ENCODE data around the gene SNAP23.
A peak's percentile ranks its signal among the peaks of the same experiment; 100 is the strongest.

Gene SNAP23

DNA sequence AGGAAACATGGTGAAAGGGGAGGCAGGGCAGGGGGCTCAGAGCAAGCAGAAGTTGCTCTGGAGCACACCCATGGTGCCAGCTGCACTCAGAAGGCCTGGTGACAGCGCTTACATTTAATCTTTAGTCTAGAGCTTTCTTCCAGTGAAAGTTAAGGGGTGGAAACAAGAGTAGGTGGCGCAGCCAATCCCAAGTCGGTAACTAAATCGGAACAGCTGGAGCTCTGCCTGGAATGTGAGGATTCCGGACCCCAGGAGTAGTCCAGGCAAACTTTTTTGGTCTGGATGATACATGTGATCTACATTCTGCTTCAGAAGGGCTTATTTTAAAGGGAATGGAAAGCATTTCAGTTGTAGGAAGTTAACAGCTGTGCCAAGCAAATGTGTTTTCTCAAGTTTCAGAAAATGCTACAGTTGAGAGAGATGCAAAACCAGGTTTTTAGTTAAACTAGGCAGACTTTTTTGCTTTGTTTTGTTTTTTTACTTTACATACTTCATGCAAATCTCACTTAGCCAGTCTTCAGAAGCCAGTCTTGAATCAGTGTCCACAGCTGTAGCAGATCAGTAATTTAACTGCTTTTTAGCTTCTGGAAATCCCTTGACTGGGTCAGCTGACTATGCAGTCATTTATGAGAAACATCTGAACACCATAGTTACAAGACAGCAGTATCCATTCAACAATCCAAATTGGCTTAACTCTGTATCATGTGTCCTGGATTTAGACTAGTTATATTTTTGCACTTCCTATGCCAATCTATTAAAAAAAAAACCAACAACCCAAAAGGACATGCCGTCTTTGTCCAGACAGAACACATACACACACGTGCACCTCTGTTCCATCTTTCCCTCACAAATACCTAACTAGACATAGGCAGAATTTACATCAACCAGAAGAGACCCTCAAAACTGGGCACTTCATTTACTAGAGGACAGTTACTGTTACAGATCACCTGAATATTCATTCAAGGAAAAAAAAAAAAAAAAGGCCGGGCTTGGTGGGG lies 37.7 kb upstream of the SNAP23 start:
- TF ChIP-seq, protein P1, sequence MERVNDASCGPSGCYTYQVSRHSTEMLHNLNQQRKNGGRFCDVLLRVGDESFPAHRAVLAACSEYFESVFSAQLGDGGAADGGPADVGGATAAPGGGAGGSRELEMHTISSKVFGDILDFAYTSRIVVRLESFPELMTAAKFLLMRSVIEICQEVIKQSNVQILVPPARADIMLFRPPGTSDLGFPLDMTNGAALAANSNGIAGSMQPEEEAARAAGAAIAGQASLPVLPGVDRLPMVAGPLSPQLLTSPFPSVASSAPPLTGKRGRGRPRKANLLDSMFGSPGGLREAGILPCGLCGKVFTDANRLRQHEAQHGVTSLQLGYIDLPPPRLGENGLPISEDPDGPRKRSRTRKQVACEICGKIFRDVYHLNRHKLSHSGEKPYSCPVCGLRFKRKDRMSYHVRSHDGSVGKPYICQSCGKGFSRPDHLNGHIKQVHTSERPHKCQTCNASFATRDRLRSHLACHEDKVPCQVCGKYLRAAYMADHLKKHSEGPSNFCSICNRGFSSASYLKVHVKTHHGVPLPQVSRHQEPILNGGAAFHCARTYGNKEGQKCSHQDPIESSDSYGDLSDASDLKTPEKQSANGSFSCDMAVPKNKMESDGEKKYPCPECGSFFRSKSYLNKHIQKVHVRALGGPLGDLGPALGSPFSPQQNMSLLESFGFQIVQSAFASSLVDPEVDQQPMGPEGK (CRISPR knock-in tag; IDR thresholded peaks at IDR 0.05; ENCODE audit: borderline replicate concordance): no peak
- TF ChIP-seq TCF4 (CRISPR knock-in tag; IDR thresholded peaks at IDR 0.05; ENCODE audit: borderline replicate concordance): 0 out of 2 replicates have a peak, but pooled peaks have one; percentile 21
- ATAC-seq: peak; percentile 95

DNA sequence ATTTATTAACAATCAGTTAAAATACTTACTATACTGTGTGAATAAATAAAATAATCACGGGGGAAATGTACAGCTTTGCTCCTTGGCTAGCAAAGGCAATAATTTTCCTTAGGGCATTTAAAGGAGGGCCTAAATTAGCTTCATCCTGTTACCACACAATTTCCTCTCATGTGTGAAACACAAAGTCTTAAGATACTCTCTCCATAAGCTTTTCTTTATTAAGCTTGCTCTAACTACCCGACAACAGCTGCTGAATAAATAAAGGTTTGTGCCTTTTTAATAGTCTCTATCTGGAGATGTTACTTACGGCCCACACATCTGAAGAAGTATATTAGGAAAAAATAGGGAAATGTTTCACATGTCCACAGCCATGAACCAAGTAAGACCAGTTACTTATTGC lies 34.2 kb upstream of the SNAP23 start:
- no peak for TF ChIP-seq ARNTL (CRISPR knock-in tag; IDR thresholded peaks at IDR 0.05; ENCODE audit: borderline replicate concordance, low read depth)
- TF ChIP-seq GLIS3 (CRISPR knock-in tag; IDR thresholded peaks at IDR 0.05): no peak
- no peak for TF ChIP-seq ZC3H10 (CRISPR knock-in tag; IDR thresholded peaks at IDR 0.05)
- no peak for TF ChIP-seq ZNF70 (CRISPR knock-in tag; IDR thresholded peaks at IDR 0.05)
- no peak for TF ChIP-seq ZFP30 (CRISPR knock-in tag; IDR thresholded peaks at IDR 0.05)
- TF ChIP-seq, protein P2, sequence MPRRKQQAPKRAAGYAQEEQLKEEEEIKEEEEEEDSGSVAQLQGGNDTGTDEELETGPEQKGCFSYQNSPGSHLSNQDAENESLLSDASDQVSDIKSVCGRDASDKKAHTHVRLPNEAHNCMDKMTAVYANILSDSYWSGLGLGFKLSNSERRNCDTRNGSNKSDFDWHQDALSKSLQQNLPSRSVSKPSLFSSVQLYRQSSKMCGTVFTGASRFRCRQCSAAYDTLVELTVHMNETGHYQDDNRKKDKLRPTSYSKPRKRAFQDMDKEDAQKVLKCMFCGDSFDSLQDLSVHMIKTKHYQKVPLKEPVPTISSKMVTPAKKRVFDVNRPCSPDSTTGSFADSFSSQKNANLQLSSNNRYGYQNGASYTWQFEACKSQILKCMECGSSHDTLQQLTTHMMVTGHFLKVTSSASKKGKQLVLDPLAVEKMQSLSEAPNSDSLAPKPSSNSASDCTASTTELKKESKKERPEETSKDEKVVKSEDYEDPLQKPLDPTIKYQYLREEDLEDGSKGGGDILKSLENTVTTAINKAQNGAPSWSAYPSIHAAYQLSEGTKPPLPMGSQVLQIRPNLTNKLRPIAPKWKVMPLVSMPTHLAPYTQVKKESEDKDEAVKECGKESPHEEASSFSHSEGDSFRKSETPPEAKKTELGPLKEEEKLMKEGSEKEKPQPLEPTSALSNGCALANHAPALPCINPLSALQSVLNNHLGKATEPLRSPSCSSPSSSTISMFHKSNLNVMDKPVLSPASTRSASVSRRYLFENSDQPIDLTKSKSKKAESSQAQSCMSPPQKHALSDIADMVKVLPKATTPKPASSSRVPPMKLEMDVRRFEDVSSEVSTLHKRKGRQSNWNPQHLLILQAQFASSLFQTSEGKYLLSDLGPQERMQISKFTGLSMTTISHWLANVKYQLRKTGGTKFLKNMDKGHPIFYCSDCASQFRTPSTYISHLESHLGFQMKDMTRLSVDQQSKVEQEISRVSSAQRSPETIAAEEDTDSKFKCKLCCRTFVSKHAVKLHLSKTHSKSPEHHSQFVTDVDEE (CRISPR knock-in tag; IDR thresholded peaks at IDR 0.05): no peak
- TF ChIP-seq PPARA (CRISPR knock-in tag; IDR thresholded peaks at IDR 0.05; ENCODE audit: borderline replicate concordance): no peak
- TF ChIP-seq, protein P1 (CRISPR knock-in tag; IDR thresholded peaks at IDR 0.05; ENCODE audit: borderline replicate concordance): no peak
- no peak for TF ChIP-seq SNAI2 (CRISPR knock-in tag; IDR thresholded peaks at IDR 0.05)
- TF ChIP-seq ZFP3 (CRISPR knock-in tag; IDR thresholded peaks at IDR 0.05): no peak
- TF ChIP-seq RARB (CRISPR knock-in tag; IDR thresholded peaks at IDR 0.05): no peak
- TF ChIP-seq ZNF565 (CRISPR knock-in tag; conservative IDR thresholded peaks at IDR 0.05; ENCODE audit: low read depth): no peak
- no peak for TF ChIP-seq TOX (CRISPR knock-in tag; IDR thresholded peaks at IDR 0.05; ENCODE audit: borderline replicate concordance)
- ATAC-seq: no peak

DNA sequence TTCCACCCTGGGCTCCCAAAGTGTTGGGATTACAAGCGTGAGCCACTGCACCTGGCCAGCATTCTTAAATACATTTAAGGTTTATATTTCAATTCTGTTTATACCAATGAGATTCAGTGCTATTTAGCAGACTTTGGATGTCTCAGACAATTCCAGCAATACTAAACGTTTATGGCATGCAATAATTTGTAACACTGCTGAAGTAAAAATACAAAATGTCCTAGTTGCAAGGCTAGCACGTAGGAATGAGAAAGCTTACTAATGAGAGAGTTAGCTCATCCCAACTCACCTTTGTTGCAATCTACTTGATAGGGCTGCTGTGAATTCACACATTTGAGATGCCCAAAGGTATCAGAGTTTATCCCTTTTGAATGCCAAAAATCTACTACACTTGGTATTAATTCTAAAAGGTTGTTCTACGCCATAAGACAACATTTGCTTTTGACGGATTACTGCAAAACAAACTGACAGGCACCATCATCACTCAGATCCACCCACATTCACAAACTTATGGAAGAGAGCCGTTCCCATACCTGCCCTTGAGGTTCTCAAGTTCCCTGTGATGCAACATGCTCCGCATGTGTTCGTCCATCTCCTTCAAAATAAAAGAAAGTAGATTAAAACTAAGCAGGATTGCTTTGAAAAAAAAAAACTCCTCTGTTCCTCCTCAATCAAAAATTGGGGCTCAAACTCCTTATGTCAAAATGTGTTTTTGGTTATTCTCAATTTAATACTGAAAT lies 29.7 kb upstream of the SNAP23 start:
- no peak for ATAC-seq
- TF ChIP-seq PPARA (CRISPR knock-in tag; IDR thresholded peaks at IDR 0.05; ENCODE audit: borderline replicate concordance) (no peak), POU6F1 (CRISPR knock-in tag; IDR thresholded peaks at IDR 0.05; ENCODE audit: borderline replicate concordance, low read depth) (no peak), TCF4 (CRISPR knock-in tag; IDR thresholded peaks at IDR 0.05; ENCODE audit: borderline replicate concordance) (no peak), ESRRG (CRISPR knock-in tag; IDR thresholded peaks at IDR 0.05) (no peak), CREB5 (CRISPR knock-in tag; IDR thresholded peaks at IDR 0.05; ENCODE audit: low read depth) (no peak), RARB (CRISPR knock-in tag; IDR thresholded peaks at IDR 0.05) (no peak), ZFP30 (CRISPR knock-in tag; IDR thresholded peaks at IDR 0.05) (no peak), ZC3H10 (CRISPR knock-in tag; IDR thresholded peaks at IDR 0.05) (no peak), ZNF8 (CRISPR knock-in tag; IDR thresholded peaks at IDR 0.05) (no peak), TOX (CRISPR knock-in tag; IDR thresholded peaks at IDR 0.05; ENCODE audit: borderline replicate concordance) (no peak), BACH2 (CRISPR knock-in tag; IDR thresholded peaks at IDR 0.05; ENCODE audit: borderline replicate concordance) (no peak), ZNF565 (CRISPR knock-in tag; conservative IDR thresholded peaks at IDR 0.05; ENCODE audit: low read depth) (no peak), OSR1 (CRISPR knock-in tag; IDR thresholded peaks at IDR 0.05) (no peak), ARNTL (CRISPR knock-in tag; IDR thresholded peaks at IDR 0.05; ENCODE audit: borderline replicate concordance, low read depth) (no peak)
- TF ChIP-seq, protein P2 (CRISPR knock-in tag; IDR thresholded peaks at IDR 0.05): no peak

Measured in SK-N-SH treated with all-trans-retinoic acid at 6 μM for 48 hours (cell line).